Natural killer cell treated with Interleukin-12 subunit alpha and Interleukin-12 subunit beta and Interleukin-15 and Interleukin-18, amount 100 ng/mL, for 72 hours (primary cell): ENCODE results near the gene SERPINA3. TPM values are rescaled to one million over a fixed set of nuclear protein-coding genes. Genes with fewer than 3 reads are reported as not detected.

Experiments used
- ATAC-seq, 2 donors: fragments of 150-1000 bp; cut with Tn5 transposase in 1 of 2; sonication (Bioruptor Pico), chemical (Tn5 transposase) in 1 of 2; 2 replicates each; pipeline ENCODE4 v1.10.0; 2021
- DNase-seq: peaks from one replicate; pipeline ENCODE4 v3.0.0; 2022; ENCODE audit warnings: low spot score
- H3K27ac Mint-ChIP-seq, 2 donors: 1 replicate in 1 of 2; 2 replicates in 1 of 2; pipeline ENCODE4 v1.8.0; 2022; ENCODE audit warnings: mixed read lengths in 2 of 2, mild to moderate bottlenecking in 1 of 2, moderate library complexity in 1 of 2
- H3K27me3 Mint-ChIP-seq, 2 donors: 1 replicate in 1 of 2; 2 replicates in 1 of 2; pipeline ENCODE4 v1.8.0; 2022; ENCODE audit warnings: mixed read lengths in 2 of 2
- H3K36me3 Mint-ChIP-seq: one replicate; pipeline ENCODE4 v1.8.0; 2022; ENCODE audit warnings: mixed read lengths
- H3K4me1 Mint-ChIP-seq, 2 donors: 1 replicate in 1 of 2; 2 replicates in 1 of 2; pipeline ENCODE4 v1.8.0; 2022; ENCODE audit warnings: low read depth in 2 of 2, mixed read lengths in 2 of 2, mild to moderate bottlenecking in 1 of 2
- H3K4me3 Mint-ChIP-seq: one replicate; pipeline ENCODE4 v1.8.0; 2022; ENCODE audit warnings: mixed read lengths
- H3K9me3 Mint-ChIP-seq: 2 replicates; pipeline ENCODE4 v1.8.0; 2022; ENCODE audit warnings: mixed read lengths
- total RNA-seq, 2 donors: library from RNA; stranded (reverse); gene quantifications; one replicate each; pipeline ENCODE4 v1.2.3, GENCODE V29; 2022

The SERPINA3 gene
- total RNA-seq, 2 donors from 2014 or later = not detected

DNA sequence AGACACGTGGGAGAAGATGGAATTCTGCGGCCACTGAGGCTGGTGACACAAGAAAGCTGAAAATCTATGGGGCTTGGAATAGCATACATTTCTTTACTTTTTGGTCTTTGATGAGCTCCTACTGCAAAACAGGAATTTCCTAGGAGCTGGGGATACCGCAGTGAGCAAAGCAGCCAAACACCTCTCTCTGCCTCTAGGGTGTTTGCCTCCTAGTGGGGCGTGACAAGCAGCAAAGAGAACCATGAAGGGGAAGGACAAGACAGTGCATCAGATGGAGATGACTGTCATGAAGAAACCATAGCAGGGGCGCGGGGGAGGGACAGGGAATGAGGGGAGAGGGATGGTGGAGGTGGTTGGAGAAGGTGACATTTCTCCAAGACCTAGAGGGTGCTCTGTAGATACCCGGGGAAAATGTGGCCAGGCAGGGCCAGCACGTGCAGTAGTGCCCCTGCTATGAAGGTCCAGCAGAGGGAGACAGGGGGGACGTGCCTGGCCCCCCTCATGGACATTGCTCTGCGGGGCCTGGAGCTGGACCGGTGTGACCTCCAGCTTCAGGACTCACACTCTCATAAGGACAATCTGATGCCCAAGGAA is 58.6 kb downstream of the SERPINA3 start:
- no peaks in the 10 kb centered on the region for H3K36me3 Mint-ChIP-seq
- peaks cover 17 to 35% of the 10 kb centered on the region in 2 donors for H3K27me3 Mint-ChIP-seq
- H3K9me3 Mint-ChIP-seq = no peaks in the 10 kb centered on the region
- no peak overlapping the region for H3K4me3 Mint-ChIP-seq
- ATAC-seq (peak in 1 of 2 donors; percentile 52), DNase-seq (no peak)
- no peak overlapping the region for H3K27ac Mint-ChIP-seq
- no peaks in the 10 kb centered on the region for H3K4me1 Mint-ChIP-seq

DNA sequence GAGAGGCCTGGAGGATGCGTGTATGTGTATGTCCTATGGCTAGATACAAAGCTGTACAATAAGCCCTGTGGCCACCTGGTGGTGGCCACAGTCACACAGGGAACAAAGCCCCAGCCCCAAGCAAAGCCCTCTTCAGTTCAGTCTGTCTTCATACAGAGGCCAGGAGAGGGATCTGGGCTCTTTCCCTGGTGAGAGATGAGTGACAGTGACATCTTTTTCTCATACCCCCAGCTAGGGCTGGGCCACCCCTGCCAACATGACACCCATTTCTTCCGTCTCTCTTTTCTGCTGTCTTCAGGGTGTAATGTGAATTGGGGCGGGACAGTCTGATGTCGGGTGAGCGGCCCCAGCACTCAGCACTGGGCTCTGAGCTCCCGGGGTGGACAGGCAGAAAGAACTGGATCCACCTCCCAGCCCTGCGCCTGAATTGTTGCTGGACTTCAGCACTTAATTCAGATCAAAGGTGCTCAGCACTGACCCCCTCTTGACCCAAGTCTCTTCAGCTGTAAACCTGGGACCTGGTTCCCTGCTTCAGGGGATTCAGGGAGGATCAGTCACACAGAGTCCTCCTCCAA is 59.8 kb downstream of the SERPINA3 start:
- H3K4me3 Mint-ChIP-seq = no peak overlapping the region
- H3K36me3 Mint-ChIP-seq = no peaks in the 10 kb centered on the region
- H3K4me1 Mint-ChIP-seq = no peaks in the 10 kb centered on the region
- DNase-seq (no peak), ATAC-seq (peak in 1 of 2 donors; percentile 54)
- no peak overlapping the region for H3K27ac Mint-ChIP-seq
- no peaks in the 10 kb centered on the region for H3K9me3 Mint-ChIP-seq
- peaks cover 18 to 38% of the 10 kb centered on the region in 2 donors for H3K27me3 Mint-ChIP-seq

DNA sequence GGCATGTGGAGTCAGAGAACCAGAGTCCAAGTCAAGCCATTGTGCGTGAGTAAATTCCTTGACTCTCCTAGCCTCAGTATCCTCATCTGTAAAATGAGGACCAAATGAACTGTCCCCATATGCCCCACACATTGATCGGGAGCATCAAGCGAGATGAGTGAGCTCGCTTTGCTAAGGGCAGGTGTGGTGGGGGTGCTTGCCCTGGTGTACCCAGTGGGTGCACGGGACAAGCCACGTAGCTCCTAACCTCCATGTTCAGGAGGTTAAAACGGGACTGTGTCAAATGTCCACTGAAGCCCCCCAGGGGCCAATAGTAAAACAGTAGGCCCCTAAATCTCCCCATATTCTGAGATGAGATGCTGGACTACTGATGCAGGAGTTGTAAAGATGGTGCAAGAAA is 60.9 kb downstream of the SERPINA3 start:
- H3K27ac Mint-ChIP-seq = no peak overlapping the region
- ATAC-seq = peak in 1 of 2 donors; percentile 13
- no peak for DNase-seq
- no peaks in the 10 kb centered on the region for H3K36me3 Mint-ChIP-seq
- H3K9me3 Mint-ChIP-seq = no peaks in the 10 kb centered on the region
- H3K4me1 Mint-ChIP-seq = no peaks in the 10 kb centered on the region
- H3K27me3 Mint-ChIP-seq = peaks cover 15 to 29% of the 10 kb centered on the region in 2 donors
- H3K4me3 Mint-ChIP-seq = no peak overlapping the region

Other genes starting within 250 kb of the SERPINA3 start
- not detected for gene SERPINA2, start 245.7 kb upstream of the SERPINA3 start, total RNA-seq
- gene SERPINA1, start 223.8 kb upstream of the SERPINA3 start, total RNA-seq = under 1 TPM in 1 of 2 donors, not detected in 1; 0.38 TPM
- not detected for gene SERPINA11, start 159.6 kb upstream of the SERPINA3 start, total RNA-seq
- gene SERPINA9, start 136.2 kb upstream of the SERPINA3 start, total RNA-seq = not detected
- gene SERPINA12, start 102.9 kb upstream of the SERPINA3 start, total RNA-seq = not detected
- gene SERPINA4, start 50.9 kb upstream of the SERPINA3 start, total RNA-seq = not detected
- gene SERPINA5, start 31.0 kb upstream of the SERPINA3 start, total RNA-seq = not detected
- gene GSC, start 157.7 kb downstream of the SERPINA3 start, total RNA-seq = not detected